B cell (primary cell): Measurements from ENCODE around the gene BAZ1B. TPM values are rescaled to one million over a fixed set of nuclear protein-coding genes. Genes with fewer than 3 reads are reported as not detected.

Experiments
- ATAC-seq: fragments of 200-7000 bp; cut with Tn5 transposase; one replicate; pipeline ENCODE4 v1.10.0; 2021; ENCODE audit warnings: low read depth, mild to moderate bottlenecking, moderate number of reproducible peaks, moderate library complexity
- CTCF ChIA-PET: fragments of 350-600 bp; sonication (Branson Sonifier 250); formaldehyde crosslinking; loops from one replicate; lab custom pipeline; 2021; ENCODE audit warnings: antibody characterized with exemption, inconsistent platforms; lab: Charles Lee
- POLR2A ChIA-PET: fragments of 350-600 bp; sonication (Branson Sonifier 250); formaldehyde crosslinking; loops from one replicate; lab custom pipeline; 2021; ENCODE audit warnings: antibody characterized with exemption; lab: Charles Lee
- DNase-seq: peaks from one replicate; pipeline ENCODE4 v3.0.0; 2013
- H2AFZ ChIP-seq: 2 replicates; pipeline ENCODE4 v1.6.1; 2012; ENCODE audit warnings: mild to moderate bottlenecking, low read depth, low read length; ENCODE audit not compliant: insufficient read depth, poor library complexity, severe bottlenecking
- H3K27ac ChIP-seq, 2 donors: 1 replicate in 1 of 2; 2 replicates in 1 of 2; pipeline ENCODE4 v1.5.1; 2012 to 2013; ENCODE audit warnings: low read length in 2 of 2, mild to moderate bottlenecking in 2 of 2, moderate library complexity in 1 of 2
- H3K27me3 ChIP-seq, 4 experiments: fragments of 200-600 bp in 1 of 4; sonication (generic) in 1 of 4; replicated peaks in 1 of 4; 1 replicate in 2 of 4; 2 replicates in 2 of 4; pipeline versions ENCODE4 v1.6.1 to v1.7.0; 2013 to 2016; ENCODE audit warnings: low read length in 3 of 4, mild to moderate bottlenecking in 2 of 4, mixed read lengths in 1 of 4, moderate library complexity in 1 of 4; ENCODE audit not compliant: insufficient read depth in 4 of 4, control insufficient read depth in 3 of 4; ENCODE audit errors: control extremely low read depth in 1 of 4
- H3K36me3 ChIP-seq, 2 experiments: replicated peaks in 1 of 2; 1 replicate in 1 of 2; 2 replicates in 1 of 2; pipeline versions ENCODE4 v1.6.1 to v1.7.1; 2013; ENCODE audit warnings: low read length in 1 of 2; ENCODE audit not compliant: insufficient read depth in 2 of 2, control insufficient read depth in 1 of 2; ENCODE audit errors: control extremely low read depth in 1 of 2, extremely low read depth in 1 of 2
- H3K4me1 ChIP-seq, 2 donors: fragments of 200-600 bp in 1 of 2; sonication (generic) in 1 of 2; 1 replicate in 1 of 2; 2 replicates in 1 of 2; pipeline versions ENCODE4 v1.5.1 to v1.6.1; 2013 to 2017; ENCODE audit warnings: low read length in 2 of 2; ENCODE audit not compliant: control insufficient read depth in 2 of 2, insufficient read depth in 2 of 2
- H3K4me2 ChIP-seq: replicated peaks from 2 replicates; pipeline ENCODE3; 2012; ENCODE audit warnings: mild to moderate bottlenecking, low read depth, low read length; ENCODE audit not compliant: poor library complexity, severe bottlenecking
- H3K4me3 ChIP-seq, 5 experiments: fragments of 200-600 bp in 1 of 5; sonication (generic) in 1 of 5; 1 replicate in 3 of 5; 2 replicates in 2 of 5; pipeline versions ENCODE4 v1.5.1 to v1.7.0; 2011 to 2016; ENCODE audit warnings: low read length in 4 of 5, mild to moderate bottlenecking in 4 of 5, low read depth in 2 of 5, control low read depth in 1 of 5, moderate library complexity in 1 of 5; ENCODE audit not compliant: insufficient read depth in 1 of 5; ENCODE audit errors: control extremely low read depth in 1 of 5, extremely low read depth in 1 of 5
- H3K79me2 ChIP-seq: fragments of 200-600 bp; sonication (generic); one replicate; pipeline ENCODE4 v1.6.0; 2016; ENCODE audit warnings: low read length; ENCODE audit not compliant: control insufficient read depth, insufficient read depth
- H3K9ac ChIP-seq: fragments of 200-600 bp; sonication (generic); 2 replicates; pipeline ENCODE4 v1.6.1; 2017; ENCODE audit warnings: mild to moderate bottlenecking, low read length, moderate library complexity
- H3K9me3 ChIP-seq, 3 donors: one replicate each; pipeline versions ENCODE4 v1.6.1 to v1.7.1; 2013; ENCODE audit warnings: low read length in 2 of 3; ENCODE audit not compliant: control insufficient read depth in 2 of 3, insufficient read depth in 1 of 3; ENCODE audit errors: control extremely low read depth in 1 of 3
- H4K20me1 ChIP-seq: 2 replicates; pipeline ENCODE4 v1.6.0; 2012; ENCODE audit warnings: mild to moderate bottlenecking, low read length; ENCODE audit not compliant: insufficient read depth, control insufficient read depth, poor library complexity, severe bottlenecking
- H3K27ac Mint-ChIP-seq: one replicate; pipeline ENCODE4 v1.8.0; 2021; ENCODE audit warnings: mixed read lengths
- H3K27me3 Mint-ChIP-seq: one replicate; pipeline ENCODE4 v1.8.0; 2021; ENCODE audit warnings: mixed read lengths
- H3K4me1 Mint-ChIP-seq: one replicate; pipeline ENCODE4 v1.8.0; 2021; ENCODE audit warnings: mixed read lengths
- H3K4me3 Mint-ChIP-seq: one replicate; pipeline ENCODE4 v1.8.0; 2021; ENCODE audit warnings: mixed read lengths
- H3K9me3 Mint-ChIP-seq: one replicate; pipeline ENCODE4 v1.8.0; 2022; ENCODE audit warnings: mixed read lengths; ENCODE audit not compliant: insufficient read depth
- EZH2 ChIP-seq: IDR thresholded peaks from 2 replicates; pipeline ENCODE4 v1.6.1; 2012; ENCODE audit warnings: borderline replicate concordance, low read depth, mild to moderate bottlenecking, moderate library complexity, low read length; ENCODE audit not compliant: insufficient read depth, poor library complexity, severe bottlenecking
- WGBS: methylation state at CpG from one replicate; pipeline ENCODE4 v1.1.5; 2013; ENCODE audit warnings: missing lambda C conversion rate; ENCODE audit not compliant: insufficient coverage; 5-methylcytosine and 5-hydroxymethylcytosine counted together
- intact Hi-C: fragments of 100-400 bp; cut with micrococcal nuclease; formaldehyde crosslinking; loops from one replicate; pipeline ENCODE4 v1.10.0; 2022
- polyA plus RNA-seq: library from polyadenylated mRNA; depleted of rRNA; stranded (reverse); fragments of >200 nt; gene quantifications from 2 replicates; pipeline ENCODE4 v1.2.3, GENCODE V29; 2012
- total RNA-seq, 2 donors: library from RNA; stranded (reverse); fragments of 120-200 nt in 1 of 2; gene quantifications; 1 replicate in 1 of 2; 2 replicates in 1 of 2; pipeline versions ENCODE4 v1.2.3 to v1.2.4, GENCODE V29; 2013 to 2022
- TF ChIP-seq, protein P1 (sequence below): fragments of 200-600 bp; IDR thresholded peaks from one replicate; pipeline ENCODE4 v1.8.0; 2022; ENCODE audit warnings: antibody characterized with exemption, mild to moderate bottlenecking

BAZ1B gene
- total and polyA plus RNA-seq, 2 donors (not counting 1 experiment from before 2014, with no cell fraction given) = 17.2 to 68.1 TPM

DNA sequence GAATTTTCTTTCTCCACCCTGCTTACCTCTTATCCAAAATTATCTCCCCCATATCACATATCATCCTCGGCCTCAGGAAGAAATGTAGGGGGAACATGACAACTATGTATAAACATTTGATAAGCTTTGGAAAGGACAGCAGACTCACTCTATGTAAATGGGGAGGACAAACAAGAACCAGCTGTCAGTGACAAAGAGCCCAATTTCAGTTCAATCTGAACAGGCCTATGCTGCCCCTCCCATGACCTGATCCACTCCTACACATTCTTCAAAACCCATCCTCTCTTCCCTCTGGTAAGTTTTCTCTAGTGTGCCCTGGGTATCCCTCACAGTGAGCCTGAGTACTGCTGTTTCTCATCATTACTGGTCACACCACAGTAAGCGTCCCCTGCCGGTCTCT lies 67.7 kb downstream of the BAZ1B start:
- no peak overlapping the region for H3K27ac Mint-ChIP-seq
- Histone ChIP-seq H3K9ac (no peak overlapping the region), H3K79me2 (peaks cover 12% of the 10 kb centered on the region), H3K4me3 (no peak overlapping the region), H2AFZ (no peak overlapping the region), H3K36me3 (peaks cover 17 to 53% of the 10 kb centered on the region in 2 experiments), H3K4me2 (no peak overlapping the region), H4K20me1 (peaks cover 10% of the 10 kb centered on the region), H3K27me3 (no peaks in the 10 kb centered on the region), H3K4me1 (no peaks in the 10 kb centered on the region), H3K27ac (no peak overlapping the region), H3K9me3 (no peaks in the 10 kb centered on the region)
- WGBS = 100% methylated on average over 2 of the region's 3 CpGs
- no peak overlapping the region for H3K4me3 Mint-ChIP-seq
- no peak for ATAC-seq
- intact Hi-C loops = loop anchor here (5.0 kb wide), 1 partner anchor 627 kb away; the partner anchor contains the start of gene TYW1B
- H3K4me1 Mint-ChIP-seq = peaks cover 1% of the 10 kb centered on the region
- POLR2A ChIA-PET = interaction anchor here (0.6 kb wide), 1 partner anchor 66 kb away, joined by 3 read pairs; no protein-coding TSS in a partner anchor
- no peaks in the 10 kb centered on the region for H3K27me3 Mint-ChIP-seq
- no peaks in the 10 kb centered on the region for H3K9me3 Mint-ChIP-seq
- CTCF ChIA-PET = interaction anchor here (1.0 kb wide), 1 partner anchor 130 kb away, joined by 4 read pairs; no protein-coding TSS in a partner anchor
- TF ChIP-seq, protein P1, sequence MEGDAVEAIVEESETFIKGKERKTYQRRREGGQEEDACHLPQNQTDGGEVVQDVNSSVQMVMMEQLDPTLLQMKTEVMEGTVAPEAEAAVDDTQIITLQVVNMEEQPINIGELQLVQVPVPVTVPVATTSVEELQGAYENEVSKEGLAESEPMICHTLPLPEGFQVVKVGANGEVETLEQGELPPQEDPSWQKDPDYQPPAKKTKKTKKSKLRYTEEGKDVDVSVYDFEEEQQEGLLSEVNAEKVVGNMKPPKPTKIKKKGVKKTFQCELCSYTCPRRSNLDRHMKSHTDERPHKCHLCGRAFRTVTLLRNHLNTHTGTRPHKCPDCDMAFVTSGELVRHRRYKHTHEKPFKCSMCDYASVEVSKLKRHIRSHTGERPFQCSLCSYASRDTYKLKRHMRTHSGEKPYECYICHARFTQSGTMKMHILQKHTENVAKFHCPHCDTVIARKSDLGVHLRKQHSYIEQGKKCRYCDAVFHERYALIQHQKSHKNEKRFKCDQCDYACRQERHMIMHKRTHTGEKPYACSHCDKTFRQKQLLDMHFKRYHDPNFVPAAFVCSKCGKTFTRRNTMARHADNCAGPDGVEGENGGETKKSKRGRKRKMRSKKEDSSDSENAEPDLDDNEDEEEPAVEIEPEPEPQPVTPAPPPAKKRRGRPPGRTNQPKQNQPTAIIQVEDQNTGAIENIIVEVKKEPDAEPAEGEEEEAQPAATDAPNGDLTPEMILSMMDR = no peak
- TF ChIP-seq EZH2 = no peak
- DNase-seq = no peak

DNA sequence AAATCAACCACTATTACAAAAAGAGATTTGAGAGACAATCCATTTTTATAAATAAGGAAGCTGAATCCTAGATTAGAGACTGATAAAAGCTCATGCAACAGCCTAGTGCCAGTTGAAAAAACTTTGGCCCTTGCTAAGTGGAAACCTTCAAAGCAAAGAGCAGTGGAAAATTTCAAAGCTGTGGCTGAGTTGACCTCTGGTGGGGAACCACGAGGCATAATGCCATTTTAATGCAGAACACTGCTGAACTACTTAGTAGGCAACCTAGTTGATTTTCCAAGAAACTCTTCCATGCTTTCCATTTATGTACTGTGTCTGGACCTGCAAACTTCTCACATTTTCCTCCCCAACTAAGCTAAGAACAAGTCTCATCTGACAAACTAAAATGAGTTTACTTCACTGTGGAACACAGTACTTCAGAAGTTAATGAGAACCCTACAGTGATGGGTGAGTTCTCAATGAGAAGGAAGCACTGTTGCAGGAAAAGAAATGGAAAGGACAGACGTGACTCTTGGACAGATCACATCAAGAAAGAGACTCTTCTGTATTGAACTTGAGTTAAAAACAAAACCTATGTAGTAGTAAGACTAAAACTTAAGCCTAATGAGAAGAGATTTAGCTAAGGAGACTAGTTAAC lies 69.0 kb downstream of the BAZ1B start:
- ChIA-PET CTCF (interaction anchor here (0.7 to 3.0 kb wide), 6 partner anchors 8 to 626 kb away, joined by 3 to 14 read pairs (median 4); partner anchors contain the start of gene TYW1B), POLR2A (no interaction called here)
- Histone ChIP-seq H3K9ac (no peak overlapping the region), H3K4me1 (no peaks in the 10 kb centered on the region), H3K4me2 (no peak overlapping the region), H2AFZ (no peak overlapping the region), H3K27me3 (no peaks in the 10 kb centered on the region), H3K4me3 (no peak overlapping the region), H3K27ac (no peak overlapping the region), H3K36me3 (peaks cover 14 to 56% of the 10 kb centered on the region in 2 experiments), H3K79me2 (peaks cover 15% of the 10 kb centered on the region), H3K9me3 (no peaks in the 10 kb centered on the region), H4K20me1 (peaks cover 10% of the 10 kb centered on the region)
- Mint-ChIP-seq H3K27ac (no peak overlapping the region), H3K9me3 (no peaks in the 10 kb centered on the region), H3K4me1 (peaks cover 1% of the 10 kb centered on the region), H3K27me3 (no peaks in the 10 kb centered on the region), H3K4me3 (no peak overlapping the region)
- DNase-seq = no peak
- ATAC-seq = no peak
- TF ChIP-seq, protein P1 = no peak
- no peak for TF ChIP-seq EZH2
- intact Hi-C loops = loop anchor here (5.0 kb wide), 1 partner anchor 626 kb away; the partner anchor contains the start of gene TYW1B
- 9% methylated on average over 1 of the region's 2 CpGs for WGBS
